GM21737 (cell line): Measurements from ENCODE around the gene MMP28.

Experiments
- ATAC-seq: cut with Tn5 transposase; IDR thresholded peaks from one replicate; pipeline ENCODE4 v1.9.1; 2021; ENCODE audit warnings: mild to moderate bottlenecking, moderate library complexity; ENCODE audit not compliant: unreplicated experiment

Gene MMP28

GRCh38 chr17:35726953-35727460 lies 68.4 kb downstream of the MMP28 start:
- ATAC-seq = no peak

GRCh38 chr17:35726127-35726952 lies 69.1 kb downstream of the MMP28 start:
- ATAC-seq = no peak

- no peak for ATAC-seq
Observed at GRCh38 chr17:35725802-35726126, 69.7 kb downstream of the MMP28 start.

GRCh38 chr17:35725058-35725457 lies 70.4 kb downstream of the MMP28 start:
- no peak for ATAC-seq

GRCh38 chr17:35723735-35724134 lies 71.7 kb downstream of the MMP28 start:
- ATAC-seq = no peak

GRCh38 chr17:35717475-35717874 lies 78.0 kb downstream of the MMP28 start:
- no peak for ATAC-seq

GRCh38 chr17:35716897-35717465 lies 78.5 kb downstream of the MMP28 start:
- no peak for ATAC-seq

GRCh38 chr17:35716173-35716572 lies 79.3 kb downstream of the MMP28 start:
- ATAC-seq = no peak
